HUES6 (cell line): ENCODE data around the gene AHI1.
"Not testable (repeated sequence)": the region's sequence is repeated elsewhere in the genome, so short reads cannot be mapped to it uniquely, and the experiment has no call there.

Experiments used
- H3K27ac ChIP-seq: 2 replicates; pipeline ENCODE4 v1.7.0; 2013; ENCODE audit warnings: low read depth, mild to moderate bottlenecking, low read length, inconsistent platforms
- H3K27me3 ChIP-seq: 2 replicates; pipeline ENCODE4 v1.6.1; 2013; ENCODE audit warnings: low read length; ENCODE audit not compliant: control insufficient read depth, insufficient read depth
- H3K36me3 ChIP-seq: 2 replicates; pipeline ENCODE4 v1.6.1; 2013; ENCODE audit warnings: low read length; ENCODE audit not compliant: control insufficient read depth, insufficient read depth
- H3K4me1 ChIP-seq: 2 replicates; pipeline ENCODE4 v1.6.1; 2013; ENCODE audit warnings: low read length; ENCODE audit not compliant: control insufficient read depth, insufficient read depth
- H3K4me3 ChIP-seq: 2 replicates; pipeline ENCODE4 v1.5.1; 2013; ENCODE audit warnings: low read depth, low read length
- H3K9ac ChIP-seq: one replicate; pipeline ENCODE4 v1.6.1; 2013; ENCODE audit warnings: mild to moderate bottlenecking, low read length
- H3K9me3 ChIP-seq: 2 replicates; pipeline ENCODE4 v1.6.1; 2013; ENCODE audit warnings: low read depth, low read length; ENCODE audit not compliant: control insufficient read depth, insufficient read depth

AHI1 gene

GRCh38 chr6:135260612-135261011, 236.9 kb downstream of the AHI1 start:
- H3K36me3 ChIP-seq = no peaks in the 10 kb centered on the region
- no peak overlapping the region for H3K27ac ChIP-seq
- H3K4me1 ChIP-seq = no peaks in the 10 kb centered on the region
- H3K4me3 ChIP-seq = no peak overlapping the region
- no peaks in the 10 kb centered on the region for H3K27me3 ChIP-seq
- H3K9me3 ChIP-seq = no peaks in the 10 kb centered on the region
- no peak overlapping the region for H3K9ac ChIP-seq

GRCh38 chr6:135258970-135259369, 238.6 kb downstream of the AHI1 start:
- Histone ChIP-seq H3K36me3 (no peaks in the 10 kb centered on the region), H3K27ac (no peak overlapping the region), H3K9ac (no peak overlapping the region), H3K4me3 (no peak overlapping the region), H3K4me1 (no peaks in the 10 kb centered on the region), H3K27me3 (no peaks in the 10 kb centered on the region), H3K9me3 (no peaks in the 10 kb centered on the region)

- peaks cover 1% of the 10 kb centered on the region; the same call in 1 of the 2 replicates for H3K4me1 ChIP-seq
- no peaks in the 10 kb centered on the region for H3K36me3 ChIP-seq
- H3K9me3 ChIP-seq = no peaks in the 10 kb centered on the region
- H3K27me3 ChIP-seq = no peaks in the 10 kb centered on the region
- H3K27ac ChIP-seq = no peak overlapping the region
- no peak overlapping the region for H3K4me3 ChIP-seq
- H3K9ac ChIP-seq = no peak overlapping the region
These were observed 239.7 kb downstream of the AHI1 start for GRCh38 chr6:135257631-135258405.

GRCh38 chr6:135256866-135257265, 240.7 kb downstream of the AHI1 start:
- Histone ChIP-seq H3K9ac (no peak overlapping the region), H3K9me3 (no peaks in the 10 kb centered on the region), H3K36me3 (no peaks in the 10 kb centered on the region), H3K27ac (no peak overlapping the region), H3K4me1 (peaks cover 11% of the 10 kb centered on the region), H3K4me3 (no peak overlapping the region), H3K27me3 (no peaks in the 10 kb centered on the region)

GRCh38 chr6:135254471-135254870, 243.1 kb downstream of the AHI1 start:
- Histone ChIP-seq H3K27ac (no peak overlapping the region), H3K4me3 (no peak overlapping the region), H3K9me3 (no peaks in the 10 kb centered on the region), H3K4me1 (peaks cover 34% of the 10 kb centered on the region), H3K36me3 (no peaks in the 10 kb centered on the region), H3K9ac (no peak overlapping the region), H3K27me3 (no peaks in the 10 kb centered on the region)

- Histone ChIP-seq H3K9me3 (no peaks in the 10 kb centered on the region), H3K4me3 (peak overlapping the region; percentile 11; the same call in 1 of the 2 replicates), H3K36me3 (no peaks in the 10 kb centered on the region), H3K4me1 (peaks cover 37% of the 10 kb centered on the region), H3K27me3 (no peaks in the 10 kb centered on the region), H3K27ac (peak overlapping the region; percentile 45), H3K9ac (no peak overlapping the region)
These were observed 245.8 kb downstream of the AHI1 start for GRCh38 chr6:135251498-135252441.

GRCh38 chr6:135250751-135251497, 246.6 kb downstream of the AHI1 start:
- H3K27me3 ChIP-seq = no peaks in the 10 kb centered on the region
- H3K9ac ChIP-seq = peak overlapping the region; percentile 2
- peak overlapping the region; percentile 11 for H3K4me3 ChIP-seq
- H3K4me1 ChIP-seq = peaks cover 37% of the 10 kb centered on the region
- H3K27ac ChIP-seq = peak overlapping the region; percentile 45
- H3K9me3 ChIP-seq = no peaks in the 10 kb centered on the region
- no peaks in the 10 kb centered on the region for H3K36me3 ChIP-seq

GRCh38 chr6:135250234-135250633, 247.3 kb downstream of the AHI1 start:
- peaks cover 37% of the 10 kb centered on the region for H3K4me1 ChIP-seq
- peak overlapping the region; percentile 22; the same call in 1 of the 2 replicates for H3K27ac ChIP-seq
- no peaks in the 10 kb centered on the region for H3K36me3 ChIP-seq
- H3K9me3 ChIP-seq = no peaks in the 10 kb centered on the region
- no peak overlapping the region for H3K9ac ChIP-seq
- no peaks in the 10 kb centered on the region for H3K27me3 ChIP-seq
- H3K4me3 ChIP-seq = no peak overlapping the region

- peaks cover 22% of the 10 kb centered on the region for H3K4me1 ChIP-seq
- not testable (repeated sequence) for H3K27ac ChIP-seq, H3K9ac ChIP-seq, H3K27me3 ChIP-seq, H3K9me3 ChIP-seq, H3K4me3 ChIP-seq, H3K36me3 ChIP-seq
These were observed 251.0 kb downstream of the AHI1 start for GRCh38 chr6:135246412-135247012.

GRCh38 chr6:135244805-135245204, 252.7 kb downstream of the AHI1 start:
- Histone ChIP-seq H3K9me3 (no peaks in the 10 kb centered on the region), H3K36me3 (no peaks in the 10 kb centered on the region), H3K4me3 (no peak overlapping the region), H3K27me3 (no peaks in the 10 kb centered on the region), H3K9ac (no peak overlapping the region), H3K4me1 (peaks cover 6% of the 10 kb centered on the region), H3K27ac (no peak overlapping the region)
